Spleen (tissue), 7 donors: ENCODE results near the gene GABARAPL1.

ENCODE experiments used
- POLR2A ChIP-seq, 3 donors: fragments of 450-650 bp; IDR thresholded peaks; one replicate each; pipeline ENCODE4 v1.5.1; 2017; ENCODE audit warnings: antibody characterized with exemption in 3 of 3, mild to moderate bottlenecking in 1 of 3
- TF ChIP-seq, protein P1 (sequence below), 11 experiments: fragments of 200-600 bp in 7 of 11; fragments of 450-650 bp in 4 of 11; sonication (generic) in 4 of 11; IDR thresholded peaks in 8 of 11; conservative IDR thresholded peaks in 3 of 11; 1 replicate in 7 of 11; 2 replicates in 4 of 11; pipeline versions ENCODE4 v1.4.0 to v1.8.0; 2016 to 2021; ENCODE audit warnings: antibody characterized with exemption in 11 of 11, inconsistent platforms in 4 of 11, mild to moderate bottlenecking in 1 of 11
- donor health status: DM: no; HTN: no; CAD: no; lungs with moderate emphysema.
- donor health status: DM: no; HTN: no; CAD: no.
- donor health status: DM: no; HTN: no; CAD: no.

DNA sequence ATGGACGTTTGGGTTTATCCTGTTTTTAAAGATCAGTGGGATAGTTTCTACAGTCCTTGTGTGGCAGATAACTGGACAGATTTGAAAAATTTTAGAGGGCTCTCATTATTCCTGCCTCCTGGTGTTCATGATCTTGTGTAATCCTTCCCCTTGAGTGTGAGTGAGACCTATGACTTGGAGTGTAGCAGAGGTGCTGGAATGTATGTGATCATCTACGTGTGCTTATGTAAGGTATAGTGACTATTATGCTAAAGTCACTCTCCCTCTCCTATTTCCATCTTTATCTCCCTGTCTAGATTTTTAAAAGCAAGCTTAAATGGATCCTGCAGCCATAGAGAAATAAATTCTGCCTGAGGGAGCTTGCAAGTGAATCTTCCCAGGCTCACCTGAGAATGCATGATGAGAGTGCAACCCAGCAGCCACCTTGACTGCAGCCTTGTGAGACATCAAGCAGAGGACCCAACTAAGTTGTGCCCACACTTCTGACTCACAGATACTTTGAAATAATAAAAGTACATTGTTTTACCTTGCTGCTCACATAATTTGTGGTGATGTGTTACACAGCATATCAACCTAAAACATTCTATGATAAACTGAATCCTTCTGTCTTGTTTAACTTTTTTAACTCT, 37.6 kb upstream of the GABARAPL1 start:
- TF ChIP-seq, protein P1, sequence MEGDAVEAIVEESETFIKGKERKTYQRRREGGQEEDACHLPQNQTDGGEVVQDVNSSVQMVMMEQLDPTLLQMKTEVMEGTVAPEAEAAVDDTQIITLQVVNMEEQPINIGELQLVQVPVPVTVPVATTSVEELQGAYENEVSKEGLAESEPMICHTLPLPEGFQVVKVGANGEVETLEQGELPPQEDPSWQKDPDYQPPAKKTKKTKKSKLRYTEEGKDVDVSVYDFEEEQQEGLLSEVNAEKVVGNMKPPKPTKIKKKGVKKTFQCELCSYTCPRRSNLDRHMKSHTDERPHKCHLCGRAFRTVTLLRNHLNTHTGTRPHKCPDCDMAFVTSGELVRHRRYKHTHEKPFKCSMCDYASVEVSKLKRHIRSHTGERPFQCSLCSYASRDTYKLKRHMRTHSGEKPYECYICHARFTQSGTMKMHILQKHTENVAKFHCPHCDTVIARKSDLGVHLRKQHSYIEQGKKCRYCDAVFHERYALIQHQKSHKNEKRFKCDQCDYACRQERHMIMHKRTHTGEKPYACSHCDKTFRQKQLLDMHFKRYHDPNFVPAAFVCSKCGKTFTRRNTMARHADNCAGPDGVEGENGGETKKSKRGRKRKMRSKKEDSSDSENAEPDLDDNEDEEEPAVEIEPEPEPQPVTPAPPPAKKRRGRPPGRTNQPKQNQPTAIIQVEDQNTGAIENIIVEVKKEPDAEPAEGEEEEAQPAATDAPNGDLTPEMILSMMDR (IDR thresholded peaks at IDR 0.05 in 8 of 11, conservative IDR thresholded peaks at IDR 0.05 in 3 of 11): no peak
- no peak for TF ChIP-seq POLR2A (IDR thresholded peaks at IDR 0.05)
